Adrenal gland (tissue), 5 donors: ENCODE data around the gene AK8.

Experiments used
- CTCF ChIP-seq, 6 experiments: fragments of 450-650 bp in 4 of 6; fragments of 200-600 bp in 2 of 6; sonication (generic) in 1 of 6; IDR thresholded peaks; 1 replicate in 5 of 6; 2 replicates in 1 of 6; pipeline versions ENCODE4 v1.5.1 to v1.8.0; 2016 to 2021; ENCODE audit warnings: antibody characterized with exemption in 6 of 6, mild to moderate bottlenecking in 2 of 6, moderate library complexity in 1 of 6
- POLR2A ChIP-seq, 2 donors: fragments of 450-650 bp; IDR thresholded peaks; one replicate each; pipeline ENCODE4 v1.6.1; 2017; ENCODE audit warnings: antibody characterized with exemption in 2 of 2, mild to moderate bottlenecking in 2 of 2, moderate library complexity in 1 of 2
- donor health status: DM: no; HTN: no; CAD: no.

DNA sequence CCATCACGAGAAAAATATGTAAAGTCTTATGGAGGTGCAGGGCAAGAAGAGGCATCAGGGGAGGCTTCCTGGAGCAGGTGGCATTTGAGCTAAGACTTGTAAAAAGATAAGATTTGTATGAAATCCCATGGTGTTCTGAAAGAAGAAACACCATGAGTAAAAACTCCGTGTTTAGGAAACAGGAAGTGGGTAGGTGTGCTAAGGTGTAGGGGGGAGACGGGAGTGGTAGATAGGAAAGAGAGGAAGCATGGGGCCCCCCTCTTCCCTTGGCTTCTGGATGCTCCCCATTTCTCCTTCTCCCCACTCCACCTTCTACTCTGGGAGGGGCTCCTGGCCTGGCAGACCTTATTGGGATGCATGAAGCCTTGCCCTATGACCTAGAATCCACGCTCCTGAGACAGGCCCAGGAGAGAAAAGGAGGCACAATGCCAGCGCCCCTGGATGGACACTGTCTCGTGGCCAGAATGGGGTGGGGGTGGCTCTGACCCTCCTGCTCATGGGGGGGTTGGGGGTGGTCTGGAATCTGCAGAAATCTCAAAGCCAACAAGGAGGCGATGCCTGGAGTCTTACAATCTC, 104.2 kb downstream of the AK8 start:
- TF ChIP-seq POLR2A (IDR thresholded peaks at IDR 0.05) (no peak), CTCF (IDR thresholded peaks at IDR 0.05) (no peak)
